K562 (cell line): ENCODE data around the gene OR1I1. TPM values are rescaled to one million over a fixed set of nuclear protein-coding genes. Genes with fewer than 3 reads are reported as not detected.

Experiments
- KDM2B ChIP-seq: fragments of 250-450 bp; sonication (Bioruptor Pico); IDR thresholded peaks from 2 replicates; pipeline ENCODE4 v1.8.0; 2021; ENCODE audit warnings: mild to moderate bottlenecking, moderate library complexity
- MGA ChIP-seq: fragments of 450-650 bp; IDR thresholded peaks from 2 replicates; pipeline ENCODE4 v1.6.1; 2016; ENCODE audit warnings: mild to moderate bottlenecking, moderate library complexity
- MIER1 ChIP-seq: fragments of 450-650 bp; IDR thresholded peaks from 2 replicates; pipeline ENCODE4 v1.6.1; 2016; ENCODE audit warnings: antibody characterized with exemption, mild to moderate bottlenecking, low read depth
- PHF8 ChIP-seq: fragments of 200-600 bp; sonication (generic); IDR thresholded peaks from 2 replicates; pipeline ENCODE4 v1.6.1; 2012; ENCODE audit warnings: mixed run types, mild to moderate bottlenecking, inconsistent platforms, low read length, moderate library complexity, borderline replicate concordance
- PPARD ChIP-seq: fragments of 250-450 bp; sonication (Bioruptor Pico); IDR thresholded peaks from 2 replicates; pipeline ENCODE4 v1.8.0; 2022; ENCODE audit warnings: inconsistent platforms, mild to moderate bottlenecking, moderate library complexity
- SRSF7 ChIP-seq: fragments of 200-400 bp; formaldehyde crosslinking; optimal IDR thresholded peaks from 2 replicates; pipeline ENCODE3; 2017; ENCODE audit warnings: mild to moderate bottlenecking, low read depth, low read length
- USF1 ChIP-seq: sonication (generic); formaldehyde crosslinking; IDR thresholded peaks from 2 replicates; pipeline ENCODE4 v1.9.0; 2022; ENCODE audit warnings: mild to moderate bottlenecking, missing genetic modification reagents
- ZNF436 ChIP-seq: fragments of 250-450, 450-650 bp; sonication (Bioruptor Pico); formaldehyde crosslinking; IDR thresholded peaks from 2 replicates; pipeline ENCODE4 v1.7.0; 2020; ENCODE audit warnings: mild to moderate bottlenecking
- polyA plus RNA-seq, 8 experiments: library from polyadenylated mRNA; depleted of rRNA in 4 of 8; stranded (reverse) in 5 of 8; unstranded in 3 of 8; fragments of >200 nt; fragmentation: Nextera tagmentation in 2 of 8; fragmentation: Illumina TruSeq in 1 of 8; extraction: Ambion mirVana in 2 of 8; extraction: Trizol in 1 of 8; gene quantifications; 2 replicates each; pipeline versions ENCODE4 v1.2.1 to v1.2.3, GENCODE V29; 2011 to 2014; ENCODE audit warnings: inconsistent platforms in 1 of 8, missing spikeins in 1 of 8
- total RNA-seq, 7 experiments: library from RNA; depleted of rRNA in 6 of 7; stranded (reverse); fragments of >200 nt in 6 of 7; fragmentation: Illumina TruSeq in 2 of 7; extraction: Trizol in 2 of 7; gene quantifications; 2 replicates each; pipeline versions ENCODE4 v1.2.1 to v1.2.3, GENCODE V29; 2011 to 2021; ENCODE audit warnings: low replicate concordance in 1 of 7

OR1I1 gene
- total and polyA plus RNA-seq, 9 of the 15 experiments (the other 6 are each of a cell fraction or from before 2014, with no cell fraction given) = not detected

- TF ChIP-seq MGA (no peak), USF1 (no peak), ZNF436 (CRISPR knock-in tag) (no peak), PPARD (CRISPR knock-in tag) (no peak), KDM2B (CRISPR knock-in tag) (no peak), SRSF7 (no peak), PHF8 (no peak), MIER1 (no peak)
- TF ChIP-seq, all 486 proteins: peak for 0
Measured at GRCh38 chr19:15114153-15114540, 32.1 kb downstream of the OR1I1 start (continued).
